Epithelial cell of esophagus (primary cell): ENCODE results near the gene SCYGR5.
A peak's percentile ranks its signal among the peaks of the same experiment; 100 is the strongest.

ENCODE experiments used
- DNase-seq: peaks from one replicate; pipeline ENCODE4 v3.0.0; 2010; ENCODE audit warnings: low read depth
- H3K4me3 ChIP-seq: 2 replicates; pipeline ENCODE4 v1.5.1; 2011; ENCODE audit warnings: mild to moderate bottlenecking, low read length, control low read depth
- CTCF ChIP-seq: IDR thresholded peaks from 2 replicates; pipeline ENCODE4 v1.5.1; 2011; ENCODE audit warnings: low read depth, mild to moderate bottlenecking, low read length, control low read depth, inconsistent platforms; ENCODE audit not compliant: insufficient read depth; ENCODE audit errors: missing control alignments

SCYGR5 gene

GRCh38 chr2:227630322-227630721 lies 36.3 kb upstream of the SCYGR5 start:
- H3K4me3 ChIP-seq, result no peak overlapping the region
- no peak for DNase-seq
- TF ChIP-seq CTCF, result no peak

GRCh38 chr2:227632827-227633226 lies 33.8 kb upstream of the SCYGR5 start:
- no peak for DNase-seq
- no peak overlapping the region for H3K4me3 ChIP-seq
- TF ChIP-seq CTCF, result no peak

- H3K4me3 ChIP-seq, result no peak overlapping the region
- DNase-seq, result no peak
- no peak for TF ChIP-seq CTCF
These were observed 32.4 kb upstream of the SCYGR5 start for GRCh38 chr2:227634201-227634600.

- no peak for TF ChIP-seq CTCF
- no peak overlapping the region for H3K4me3 ChIP-seq
- DNase-seq, result no peak
These were observed 23.9 kb upstream of the SCYGR5 start for GRCh38 chr2:227642656-227643055.

GRCh38 chr2:227643990-227644551 lies 22.5 kb upstream of the SCYGR5 start:
- DNase-seq, result no peak
- no peak for TF ChIP-seq CTCF
- no peak overlapping the region for H3K4me3 ChIP-seq

GRCh38 chr2:227653419-227653818 lies 13.2 kb upstream of the SCYGR5 start:
- DNase-seq, result peak; percentile 48
- H3K4me3 ChIP-seq, result no peak overlapping the region
- TF ChIP-seq CTCF, result no peak

- DNase-seq, result no peak
- H3K4me3 ChIP-seq, result no peak overlapping the region
- TF ChIP-seq CTCF, result no peak
These were observed 12.2 kb upstream of the SCYGR5 start for GRCh38 chr2:227654426-227654825.
